Activated naive CD8-positive, alpha-beta T cell (primary cell): ENCODE data around the gene XPNPEP3.

ENCODE experiments used
- H3K27ac Mint-ChIP-seq: one replicate; pipeline ENCODE4 v1.8.0; 2021; ENCODE audit warnings: mixed read lengths
- H3K27me3 Mint-ChIP-seq: one replicate; pipeline ENCODE4 v1.8.0; 2021; ENCODE audit warnings: mixed read lengths
- H3K36me3 Mint-ChIP-seq: one replicate; pipeline ENCODE4 v1.8.0; 2021; ENCODE audit warnings: mixed read lengths
- H3K4me1 Mint-ChIP-seq: one replicate; pipeline ENCODE4 v1.8.0; 2021; ENCODE audit warnings: low read depth, mixed read lengths
- H3K4me3 Mint-ChIP-seq: one replicate; pipeline ENCODE4 v1.8.0; 2021; ENCODE audit warnings: mild to moderate bottlenecking, mixed read lengths
- H3K9me3 Mint-ChIP-seq: one replicate; pipeline ENCODE4 v1.8.0; 2021; ENCODE audit warnings: low read depth, mixed read lengths

The XPNPEP3 gene

DNA sequence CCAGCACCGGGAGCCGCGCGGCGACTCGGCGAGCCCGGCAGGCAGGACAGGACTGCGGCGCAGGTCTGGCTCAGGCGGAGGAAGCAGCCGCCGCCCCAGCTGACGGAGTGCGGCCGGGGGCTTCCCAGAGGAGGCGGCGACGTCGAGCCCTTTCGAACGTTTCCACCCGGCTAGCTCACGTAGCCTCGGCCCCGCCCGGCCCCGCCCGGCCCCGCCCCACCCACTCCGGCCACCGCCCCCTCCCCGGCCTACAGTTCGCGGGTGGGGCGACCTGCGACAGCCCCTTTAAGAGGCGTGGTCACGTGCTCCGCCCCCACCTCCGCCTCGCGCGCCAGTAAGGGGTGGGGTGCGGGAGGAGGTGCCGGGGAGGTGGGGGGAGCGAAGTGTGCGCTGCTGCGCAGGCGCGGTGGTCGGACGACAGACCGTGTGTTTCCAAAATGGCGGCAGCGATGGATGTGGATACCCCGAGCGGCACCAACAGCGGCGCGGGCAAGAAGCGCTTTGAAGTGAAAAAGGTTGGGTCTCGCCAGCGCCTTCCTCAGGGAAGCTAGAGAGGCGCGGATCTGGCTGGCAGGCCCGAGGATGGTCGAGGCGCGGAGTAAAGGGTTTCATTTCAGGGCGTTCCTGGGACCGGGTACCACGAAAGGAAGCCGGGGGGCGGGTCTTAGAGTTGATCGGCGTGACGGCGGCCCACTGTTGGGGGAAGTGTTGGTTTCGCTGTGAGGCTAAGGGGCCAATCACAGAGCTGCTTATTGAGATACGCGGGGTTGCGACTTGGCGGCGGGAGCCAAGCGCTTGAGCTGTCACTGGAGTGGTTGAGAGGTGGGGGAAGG lies 94.2 kb downstream of the XPNPEP3 start, which contains the start of gene RBX1:
Gene RBX1 (plus strand): TSS at position 417 of the 833 bp plus-strand sequence. CDS start 21 bp downstream, at position 438.
- Mint-ChIP-seq H3K27me3 (no peaks in the 10 kb centered on the region), H3K4me1 (peaks cover 31% of the 10 kb centered on the region), H3K36me3 (no peaks in the 10 kb centered on the region), H3K9me3 (no peaks in the 10 kb centered on the region), H3K27ac (peak within 1 kb of the TSS; percentile 100), H3K4me3 (peak within 1 kb of the TSS; percentile 99)

DNA sequence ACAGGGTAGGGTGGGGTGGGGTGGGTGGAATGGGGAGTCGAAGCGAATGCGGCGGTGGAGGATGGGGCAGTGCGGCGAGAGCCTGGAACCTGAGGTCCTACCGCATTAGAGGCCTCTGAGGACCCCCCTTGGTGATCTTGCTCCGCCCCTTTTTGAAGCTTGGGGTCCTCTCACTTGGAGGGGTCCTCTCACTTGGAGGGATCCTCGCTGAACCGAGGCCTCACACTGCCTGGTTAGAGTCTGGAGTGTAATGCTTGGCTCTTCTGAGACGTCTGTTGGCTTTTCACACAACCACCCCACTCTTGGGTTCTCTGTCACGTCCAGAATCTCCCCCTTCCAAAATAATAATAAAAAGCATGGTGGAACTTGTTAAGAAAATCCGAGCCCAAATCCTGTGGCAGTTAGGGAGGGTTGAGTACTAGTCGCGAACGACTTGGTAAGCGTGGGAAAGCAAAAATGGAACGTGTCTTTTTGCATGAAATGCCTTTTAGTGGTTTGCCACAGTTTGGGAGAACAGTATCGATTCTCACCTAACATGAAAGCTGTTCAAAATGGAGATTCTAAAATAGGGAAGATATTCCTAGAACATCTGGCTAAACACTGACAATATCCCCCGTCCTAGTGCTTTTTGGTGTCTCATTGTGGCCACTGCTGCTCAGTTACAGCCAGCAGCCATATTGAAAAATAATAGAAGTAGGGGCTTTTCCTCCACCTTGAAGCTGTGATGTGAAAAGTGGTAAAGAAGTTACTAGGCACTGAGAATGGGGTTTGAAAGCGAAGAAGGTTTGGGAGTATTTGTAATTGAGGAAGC lies 95.1 kb downstream of the XPNPEP3 start:
- H3K9me3 Mint-ChIP-seq: no peaks in the 10 kb centered on the region
- H3K27me3 Mint-ChIP-seq: no peaks in the 10 kb centered on the region
- H3K36me3 Mint-ChIP-seq: no peaks in the 10 kb centered on the region
- H3K4me3 Mint-ChIP-seq: peak overlapping the region; percentile 99
- peak overlapping the region; percentile 100 for H3K27ac Mint-ChIP-seq
- peaks cover 31% of the 10 kb centered on the region for H3K4me1 Mint-ChIP-seq

DNA sequence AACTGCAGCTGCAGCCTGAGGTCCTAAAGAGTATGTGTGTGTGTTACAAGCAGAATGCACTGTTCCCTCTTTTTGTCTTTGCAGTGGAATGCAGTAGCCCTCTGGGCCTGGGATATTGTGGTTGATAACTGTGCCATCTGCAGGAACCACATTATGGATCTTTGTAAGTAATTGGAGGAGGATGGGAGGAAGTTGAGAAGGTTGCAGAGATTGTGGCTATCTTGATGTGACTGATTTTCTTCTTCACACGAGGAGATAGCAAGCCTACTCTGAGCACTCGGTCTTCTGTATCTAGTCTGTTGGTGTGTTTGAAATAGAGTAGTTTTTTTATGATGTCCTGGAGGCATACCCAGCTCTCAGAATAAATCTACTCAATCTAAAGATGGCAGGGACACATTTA lies 96.5 kb downstream of the XPNPEP3 start:
- Mint-ChIP-seq H3K9me3 (no peaks in the 10 kb centered on the region), H3K4me1 (peaks cover 35% of the 10 kb centered on the region), H3K4me3 (peak overlapping the region; percentile 56), H3K27ac (peak overlapping the region; percentile 78), H3K36me3 (no peaks in the 10 kb centered on the region), H3K27me3 (no peaks in the 10 kb centered on the region)

DNA sequence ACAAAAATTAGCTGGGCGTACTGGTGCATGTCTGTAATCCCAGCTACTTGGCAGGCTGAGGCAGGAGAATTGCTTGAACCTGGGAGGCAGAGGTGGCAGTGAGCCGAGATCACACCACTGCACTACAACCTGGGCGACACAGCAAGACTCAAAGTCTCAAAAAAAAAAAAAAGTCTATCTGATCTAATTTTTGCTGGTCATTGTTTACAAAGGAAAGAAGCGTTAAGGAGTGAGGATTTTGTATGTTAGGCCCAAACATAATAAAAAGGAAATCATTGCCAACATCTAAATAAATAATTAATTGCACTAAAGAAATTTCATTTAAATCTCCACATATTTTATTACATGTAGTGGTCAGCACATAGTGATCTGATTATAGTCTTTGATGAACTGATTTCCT lies 97.2 kb downstream of the XPNPEP3 start:
- Mint-ChIP-seq H3K4me3 (no peak overlapping the region), H3K4me1 (peaks cover 36% of the 10 kb centered on the region), H3K36me3 (no peaks in the 10 kb centered on the region)

DNA sequence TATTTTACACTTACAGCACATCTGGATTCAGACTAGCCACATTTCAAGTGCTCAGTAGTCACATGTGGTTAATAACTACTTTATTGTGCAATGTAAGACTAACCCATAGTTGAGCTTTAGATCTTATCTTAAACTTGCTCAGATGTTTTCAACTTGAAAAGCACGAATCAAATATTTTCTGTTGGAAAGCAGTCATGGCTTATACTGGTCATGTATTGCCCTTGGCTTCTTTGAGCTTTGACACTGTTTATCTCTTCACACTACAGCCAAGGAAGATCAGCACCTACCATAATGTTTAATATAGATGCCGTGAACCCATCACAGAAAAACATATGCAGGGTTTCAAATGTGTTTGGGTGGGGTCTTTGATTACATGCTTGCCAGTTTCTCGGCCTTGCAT lies 98.6 kb downstream of the XPNPEP3 start:
- Mint-ChIP-seq H3K4me3 (no peak overlapping the region), H3K9me3 (no peaks in the 10 kb centered on the region), H3K36me3 (no peaks in the 10 kb centered on the region)

More for the DNA sequence above, 97.2 kb downstream of the XPNPEP3 start:
- Mint-ChIP-seq H3K27me3 (no peaks in the 10 kb centered on the region), H3K27ac (peak overlapping the region; percentile 78), H3K9me3 (no peaks in the 10 kb centered on the region)

DNA sequence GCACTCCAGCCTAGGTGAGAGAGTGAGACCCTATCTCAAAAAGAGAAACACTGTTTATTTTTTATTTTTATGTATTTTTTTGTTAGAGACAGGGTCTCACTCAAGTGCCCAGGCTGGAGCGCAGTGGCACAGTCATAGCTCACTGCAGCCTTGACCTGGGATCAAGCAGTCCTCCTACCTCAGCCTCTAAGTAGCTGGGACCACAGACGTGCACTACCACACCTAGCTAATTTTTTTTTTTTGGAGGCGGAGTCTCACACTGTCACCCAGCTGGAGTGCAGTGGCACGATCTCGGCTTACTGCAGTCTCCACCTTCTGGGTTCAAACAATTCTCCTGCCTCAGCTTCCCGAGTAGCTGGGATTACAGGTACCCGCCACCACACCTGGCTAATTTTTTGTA lies 100.7 kb downstream of the XPNPEP3 start:
- Mint-ChIP-seq H3K4me3 (no peak overlapping the region), H3K9me3 (no peaks in the 10 kb centered on the region), H3K4me1 (peaks cover 31% of the 10 kb centered on the region), H3K27ac (no peak overlapping the region), H3K27me3 (no peaks in the 10 kb centered on the region), H3K36me3 (no peaks in the 10 kb centered on the region)

More for the DNA sequence above, 98.6 kb downstream of the XPNPEP3 start:
- peaks cover 38% of the 10 kb centered on the region for H3K4me1 Mint-ChIP-seq
- no peak overlapping the region for H3K27ac Mint-ChIP-seq
- no peaks in the 10 kb centered on the region for H3K27me3 Mint-ChIP-seq

DNA sequence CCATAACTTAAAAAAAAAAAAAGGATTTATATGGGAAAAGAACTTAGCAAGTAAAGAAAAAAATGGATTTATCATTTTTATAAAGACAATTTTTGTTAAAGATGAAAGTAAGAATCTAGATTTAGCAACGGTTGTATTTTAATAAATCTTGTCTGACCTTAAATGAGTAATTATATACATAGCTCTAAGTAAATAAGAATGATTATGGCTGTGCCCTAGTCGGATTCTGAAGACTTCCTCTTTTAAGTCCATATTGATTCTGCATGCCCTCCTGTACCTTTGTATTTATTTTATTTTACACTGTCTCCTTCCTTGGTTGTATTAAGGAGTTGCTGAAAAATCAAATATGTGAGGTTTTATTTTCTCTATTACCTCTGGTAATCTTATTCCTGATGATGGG lies 101.4 kb downstream of the XPNPEP3 start:
- Mint-ChIP-seq H3K36me3 (no peaks in the 10 kb centered on the region), H3K27ac (no peak overlapping the region), H3K4me1 (peaks cover 28% of the 10 kb centered on the region), H3K27me3 (no peaks in the 10 kb centered on the region), H3K9me3 (no peaks in the 10 kb centered on the region), H3K4me3 (no peak overlapping the region)

DNA sequence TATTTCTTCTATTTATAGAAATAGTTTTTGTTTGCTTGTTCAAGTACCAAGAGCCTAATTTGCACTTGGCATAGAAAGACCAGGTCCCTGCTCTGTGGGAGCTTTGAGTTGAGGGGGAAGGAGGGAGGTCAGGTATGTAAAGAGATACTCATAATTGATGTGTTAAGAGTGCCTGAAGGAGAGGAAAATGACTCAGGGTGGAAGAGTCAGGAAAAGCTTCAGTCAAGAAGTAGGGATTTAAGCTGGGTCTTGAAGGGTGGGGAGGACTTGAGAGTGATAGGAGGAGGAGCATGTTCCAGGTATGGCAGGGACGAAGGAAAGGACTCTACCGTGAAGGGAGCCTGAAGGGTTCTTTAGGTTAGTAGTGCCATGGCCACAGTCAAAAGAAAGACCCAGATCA lies 103.2 kb downstream of the XPNPEP3 start:
- Mint-ChIP-seq H3K9me3 (no peaks in the 10 kb centered on the region), H3K27me3 (no peaks in the 10 kb centered on the region), H3K4me1 (peaks cover 19% of the 10 kb centered on the region), H3K27ac (no peak overlapping the region), H3K36me3 (no peaks in the 10 kb centered on the region), H3K4me3 (no peak overlapping the region)

DNA sequence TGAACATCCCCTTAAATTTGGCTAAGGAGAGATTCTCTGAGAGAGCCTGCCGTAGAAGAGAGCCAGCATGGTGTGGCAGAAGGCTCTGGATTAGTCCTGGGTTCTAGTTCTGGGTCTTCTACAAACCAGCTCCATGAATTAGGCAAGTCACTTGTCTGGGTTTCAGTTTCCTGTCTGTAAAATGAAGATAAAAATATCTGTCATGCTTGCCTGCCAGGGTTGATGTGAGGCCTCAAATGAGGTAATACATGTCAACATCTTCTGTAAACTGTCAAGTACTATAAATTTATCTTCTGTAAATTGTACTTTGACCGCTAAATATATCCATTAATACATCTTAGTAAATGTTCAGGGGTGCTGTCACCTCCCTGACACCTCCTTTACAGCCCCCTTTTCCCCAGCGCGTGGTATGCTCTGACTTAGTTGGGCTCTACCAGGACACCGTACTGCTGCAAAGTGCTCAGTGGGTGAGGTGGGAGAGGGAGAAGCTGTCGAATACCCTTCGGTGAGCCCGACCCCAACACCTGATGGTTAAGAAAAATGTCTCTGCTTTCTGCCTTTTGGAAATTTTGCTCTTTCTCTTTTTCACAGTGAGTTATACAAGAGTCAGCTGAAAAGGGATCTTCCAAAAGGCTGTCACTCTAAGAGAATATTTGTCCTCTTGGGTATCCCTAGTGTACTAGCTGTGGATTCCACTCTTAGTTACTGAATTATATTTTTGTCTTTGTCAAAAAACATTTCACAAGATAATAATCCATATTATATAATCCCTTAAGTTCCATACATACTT lies 109.2 kb downstream of the XPNPEP3 start:
- Mint-ChIP-seq H3K4me3 (no peak overlapping the region), H3K27me3 (no peaks in the 10 kb centered on the region), H3K36me3 (peaks cover 6% of the 10 kb centered on the region), H3K4me1 (peaks cover 8% of the 10 kb centered on the region), H3K27ac (peak overlapping the region; percentile 46), H3K9me3 (no peaks in the 10 kb centered on the region)

DNA sequence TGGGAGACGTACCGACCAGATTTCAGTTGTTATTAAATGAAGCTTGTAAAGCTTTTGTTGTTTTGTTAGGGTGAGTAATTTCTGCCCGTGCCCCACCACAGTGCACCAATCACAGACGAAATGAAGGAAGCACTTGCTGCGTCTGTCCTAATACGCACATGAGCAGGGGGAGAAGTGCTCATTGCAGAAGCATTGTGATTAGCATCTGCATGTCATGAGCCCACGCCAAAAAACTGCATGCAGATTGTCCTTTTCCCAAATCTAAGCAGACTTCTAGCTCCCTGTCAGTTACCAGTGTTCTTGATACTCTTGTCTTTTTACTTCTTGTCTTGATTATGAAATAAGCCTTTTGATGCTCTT lies 109.8 kb downstream of the XPNPEP3 start:
- peaks cover 6% of the 10 kb centered on the region for H3K36me3 Mint-ChIP-seq
- no peaks in the 10 kb centered on the region for H3K27me3 Mint-ChIP-seq
- peaks cover 8% of the 10 kb centered on the region for H3K4me1 Mint-ChIP-seq
- peak overlapping the region; percentile 46 for H3K27ac Mint-ChIP-seq
- H3K9me3 Mint-ChIP-seq: no peaks in the 10 kb centered on the region
- no peak overlapping the region for H3K4me3 Mint-ChIP-seq

DNA sequence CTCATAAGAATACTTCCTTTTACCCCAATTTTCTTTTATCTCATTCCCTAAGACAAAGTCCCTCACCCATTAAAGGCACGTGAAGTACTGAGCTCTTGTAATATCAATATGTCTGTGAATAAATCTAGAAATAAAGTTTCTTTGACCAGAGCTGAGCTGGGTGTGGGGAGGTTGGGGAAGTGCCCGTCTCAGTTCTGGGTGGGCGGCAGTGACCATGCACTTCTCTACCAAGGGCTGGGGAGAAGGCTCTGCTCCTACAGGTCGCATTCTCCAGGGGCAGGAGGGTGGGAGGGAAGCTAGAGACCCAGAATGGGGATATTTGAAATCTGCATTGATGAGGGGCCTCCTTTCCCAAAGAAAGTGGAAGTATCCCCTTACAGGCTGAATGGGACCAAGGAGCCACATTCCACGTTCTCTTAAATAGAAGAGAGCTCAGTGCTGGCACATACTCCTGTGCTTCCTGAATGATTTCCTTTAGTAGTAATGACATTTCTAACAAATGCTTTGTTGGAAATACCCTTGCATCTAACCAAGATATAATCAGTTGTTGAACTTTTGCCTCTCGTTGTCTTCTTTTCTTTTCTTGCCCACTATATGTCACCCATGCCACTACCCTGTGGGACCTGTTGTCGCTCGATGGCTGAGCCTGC lies 110.3 kb downstream of the XPNPEP3 start:
- Mint-ChIP-seq H3K4me3 (no peak overlapping the region), H3K9me3 (no peaks in the 10 kb centered on the region), H3K36me3 (peaks cover 6% of the 10 kb centered on the region), H3K27ac (peak overlapping the region; percentile 47), H3K4me1 (peaks cover 8% of the 10 kb centered on the region), H3K27me3 (no peaks in the 10 kb centered on the region)

DNA sequence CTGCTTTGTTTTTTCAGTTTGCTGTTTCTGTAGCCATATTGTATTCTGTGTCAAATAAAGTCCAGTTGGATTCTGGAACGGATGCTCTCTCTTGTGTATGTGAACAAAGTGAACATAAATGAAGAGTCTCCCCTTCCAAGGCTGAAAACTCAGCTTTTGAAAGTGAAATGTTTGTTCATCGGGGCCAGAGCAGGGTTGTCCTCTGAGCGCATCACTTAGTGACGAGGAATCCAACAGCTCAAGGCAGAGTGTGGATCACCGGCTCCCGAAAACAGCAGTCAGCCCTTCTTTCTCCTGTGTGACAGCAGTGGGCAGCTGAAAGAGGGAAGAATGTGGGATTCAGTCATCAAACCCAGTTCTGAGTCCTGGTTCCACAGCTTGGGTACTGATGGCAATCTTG lies 115.6 kb downstream of the XPNPEP3 start:
- Mint-ChIP-seq H3K27me3 (no peaks in the 10 kb centered on the region), H3K4me1 (peaks cover 3% of the 10 kb centered on the region), H3K36me3 (peaks cover 3% of the 10 kb centered on the region), H3K27ac (no peak overlapping the region), H3K4me3 (no peak overlapping the region), H3K9me3 (no peaks in the 10 kb centered on the region)

DNA sequence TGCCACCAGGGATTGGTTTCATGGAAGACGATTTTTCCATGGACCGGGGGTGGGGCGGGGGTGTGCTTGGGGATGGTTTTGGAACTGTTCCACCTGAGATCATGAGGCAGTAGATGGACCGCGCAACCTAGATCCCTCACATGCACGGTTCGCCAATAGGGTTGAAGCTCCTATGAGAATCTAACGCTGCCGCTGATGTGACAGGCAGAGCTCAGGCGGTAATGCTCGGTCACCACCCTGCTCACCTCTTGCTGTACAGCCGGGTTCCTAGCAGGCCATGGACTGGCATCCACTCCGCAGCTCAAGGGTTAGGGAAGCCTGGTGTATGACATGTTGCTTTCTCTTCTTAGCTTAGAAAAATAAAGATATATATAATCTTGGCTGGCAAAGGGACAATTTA lies 116.2 kb downstream of the XPNPEP3 start:
- H3K4me3 Mint-ChIP-seq: no peak overlapping the region
- H3K27ac Mint-ChIP-seq: no peak overlapping the region
- peaks cover 3% of the 10 kb centered on the region for H3K4me1 Mint-ChIP-seq
- H3K36me3 Mint-ChIP-seq: peaks cover 3% of the 10 kb centered on the region
- H3K27me3 Mint-ChIP-seq: no peaks in the 10 kb centered on the region
- no peaks in the 10 kb centered on the region for H3K9me3 Mint-ChIP-seq

DNA sequence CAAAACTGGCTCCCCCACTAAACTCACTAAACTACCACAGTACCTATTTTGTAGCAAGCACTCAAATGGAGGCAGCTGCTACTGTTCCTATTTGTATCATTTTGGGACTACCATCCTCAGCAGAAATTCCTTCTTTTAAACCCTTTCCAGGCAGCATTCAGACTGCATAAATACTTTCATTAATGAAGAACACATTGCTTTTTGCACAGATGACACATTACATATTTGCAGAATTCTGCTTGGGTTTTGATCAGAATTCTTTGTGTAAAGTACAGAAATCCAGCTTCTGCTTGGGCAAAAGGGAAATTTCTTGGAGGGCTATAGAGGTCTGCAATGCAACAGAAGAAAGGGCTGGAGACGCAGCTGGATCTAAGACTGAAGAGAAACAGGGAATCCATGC lies 118.4 kb downstream of the XPNPEP3 start:
- Mint-ChIP-seq H3K9me3 (no peaks in the 10 kb centered on the region), H3K4me3 (no peak overlapping the region), H3K27me3 (no peaks in the 10 kb centered on the region), H3K27ac (no peak overlapping the region), H3K36me3 (peaks cover 1% of the 10 kb centered on the region), H3K4me1 (peaks cover 2% of the 10 kb centered on the region)
